DND-41 (cell line): ENCODE results near the gene IQGAP3.

ENCODE experiments used
- CTCF ChIP-seq: IDR thresholded peaks from 2 replicates; pipeline ENCODE4 v1.5.1; 2012; ENCODE audit warnings: borderline replicate concordance, low read length, moderate library complexity, mild to moderate bottlenecking; ENCODE audit not compliant: poor library complexity, severe bottlenecking; ENCODE audit errors: extremely low read depth
- EZH2 ChIP-seq: IDR thresholded peaks from 3 replicates; pipeline ENCODE4 v1.6.1; 2012; ENCODE audit warnings: borderline replicate concordance, low read depth, mild to moderate bottlenecking, moderate library complexity, low read length, inconsistent platforms; ENCODE audit not compliant: severe bottlenecking

- TF ChIP-seq CTCF (no peak), EZH2 (no peak)
Observed at GRCh38 chr1:156538711-156539440, 33.5 kb downstream of the IQGAP3 start.
